C1 segment of cervical spinal cord (tissue), 14 donors: Measurements from ENCODE around the gene PRTG.
"Not testable (repeated sequence)": the region's sequence is repeated elsewhere in the genome, so short reads cannot be mapped to it uniquely, and the experiment has no call there.

Experiments
- DNase-seq, 14 donors: peaks; one replicate each; lab custom pipeline; 2025; lab: John Stamatoyannopoulos, UW

The PRTG gene

DNA sequence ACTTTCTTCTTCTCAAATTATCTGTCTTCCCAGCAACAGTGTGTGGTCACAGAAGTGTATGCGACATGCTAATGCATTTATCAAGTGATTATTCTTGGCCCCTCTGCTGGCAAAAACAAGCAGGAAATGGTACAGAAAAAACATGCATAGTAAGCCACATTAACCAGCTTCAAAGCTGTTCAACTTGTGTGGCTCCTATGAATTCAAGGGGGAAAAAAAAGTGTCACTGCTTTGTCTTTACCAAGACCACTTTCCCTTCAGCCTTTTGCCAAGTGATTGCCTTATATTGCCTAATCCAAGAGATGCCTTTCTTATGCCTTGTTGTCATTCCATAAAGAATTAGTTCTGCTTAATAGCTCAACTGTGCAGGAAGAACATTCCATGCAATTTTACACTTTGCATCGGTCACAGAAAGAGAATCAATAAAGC, 39.1 kb downstream of the PRTG start:
- DNase-seq = no peak

DNA sequence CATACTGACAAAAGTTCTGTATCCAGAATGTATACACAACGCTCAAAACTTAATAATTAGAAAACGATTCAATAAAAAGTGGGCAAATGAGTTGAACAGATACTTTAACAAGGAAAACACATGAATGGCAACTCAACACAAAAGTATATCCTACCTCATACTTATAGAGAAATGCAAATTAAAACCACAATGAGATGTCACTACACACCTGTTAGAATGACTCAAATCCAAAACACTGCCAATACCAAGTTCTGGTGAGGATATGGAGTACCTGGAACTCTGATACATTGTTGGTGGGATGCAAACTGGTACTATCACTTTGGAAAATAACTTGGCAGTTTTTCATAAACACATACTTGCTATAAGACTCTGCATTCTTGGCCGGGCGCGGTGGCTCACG, 42.1 kb downstream of the PRTG start:
- DNase-seq = no peak

- no peak for DNase-seq
Observed at GRCh38 chr15:55698653-55699052, 44.3 kb downstream of the PRTG start.

DNA sequence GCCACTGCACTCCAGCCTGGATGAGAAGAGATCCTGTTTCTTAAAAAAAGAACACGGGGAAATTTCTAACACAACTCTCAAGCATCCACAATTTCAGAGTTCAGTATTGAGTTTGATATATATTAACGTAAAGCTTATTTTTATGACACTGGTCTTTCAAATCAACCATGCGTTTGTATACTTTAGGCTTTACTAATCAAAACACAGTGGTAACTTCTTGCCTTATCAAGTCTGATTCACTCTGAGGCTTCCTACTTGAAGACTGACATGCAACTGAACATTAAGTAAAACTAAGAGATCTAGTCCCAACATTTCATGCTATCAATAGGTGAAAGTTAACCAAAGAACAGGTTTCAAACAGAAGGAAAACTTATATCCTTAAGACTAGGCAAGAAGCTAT, 46.7 kb downstream of the PRTG start:
- no peak for DNase-seq

- DNase-seq = no peak
Observed at GRCh38 chr15:55695432-55695831, 47.5 kb downstream of the PRTG start.

GRCh38 chr15:55694652-55695150, 48.3 kb downstream of the PRTG start:
- no peak for DNase-seq

DNA sequence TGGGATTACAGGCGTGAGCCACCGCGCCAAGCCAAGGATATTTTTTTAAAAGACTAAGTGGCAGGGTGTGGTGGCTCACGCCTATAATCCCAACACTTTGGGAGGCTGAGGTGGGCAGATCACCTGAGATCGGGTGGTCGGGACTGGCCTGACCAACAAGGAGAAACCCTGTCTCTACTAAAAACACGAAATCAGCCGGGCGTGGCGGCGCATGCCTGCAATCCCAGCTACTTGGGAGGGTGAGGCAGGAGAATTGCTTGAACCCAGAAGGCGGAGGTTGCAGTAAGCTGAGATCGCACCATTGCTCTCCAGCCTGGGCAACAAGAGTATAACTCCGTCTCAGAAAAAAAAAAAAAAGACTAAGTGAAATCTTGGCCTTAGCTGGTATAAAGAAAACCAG, 49.8 kb downstream of the PRTG start:
- not testable (repeated sequence) for DNase-seq

GRCh38 chr15:55687792-55688191, 55.2 kb downstream of the PRTG start:
- no peak for DNase-seq

DNA sequence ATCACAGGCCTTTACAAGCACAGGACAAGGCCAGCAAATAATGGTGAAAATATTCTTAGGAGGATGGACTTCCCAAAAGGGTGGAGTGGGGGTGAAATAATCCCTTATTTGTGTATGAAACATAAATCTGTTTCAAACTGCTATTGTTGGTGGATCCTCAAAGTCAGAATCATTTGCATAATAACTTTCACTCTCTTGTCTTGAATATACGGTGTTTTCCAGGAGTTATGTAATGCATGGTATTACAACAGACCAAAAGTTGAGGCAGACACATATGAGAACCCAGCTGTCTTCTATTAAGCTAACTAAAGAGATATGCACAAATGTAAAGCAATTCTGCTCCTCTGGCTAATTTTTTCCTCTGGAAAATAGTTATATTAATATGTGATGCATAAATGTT, 57.7 kb downstream of the PRTG start:
- no peak for DNase-seq

GRCh38 chr15:55683376-55683775, 59.6 kb downstream of the PRTG start:
- DNase-seq = peak in 1 of 14 donors; percentile 18

- DNase-seq = no peak
Observed at GRCh38 chr15:55681631-55682030, 61.3 kb downstream of the PRTG start.

- DNase-seq = no peak
Observed at GRCh38 chr15:55676507-55676906, 66.4 kb downstream of the PRTG start.

DNA sequence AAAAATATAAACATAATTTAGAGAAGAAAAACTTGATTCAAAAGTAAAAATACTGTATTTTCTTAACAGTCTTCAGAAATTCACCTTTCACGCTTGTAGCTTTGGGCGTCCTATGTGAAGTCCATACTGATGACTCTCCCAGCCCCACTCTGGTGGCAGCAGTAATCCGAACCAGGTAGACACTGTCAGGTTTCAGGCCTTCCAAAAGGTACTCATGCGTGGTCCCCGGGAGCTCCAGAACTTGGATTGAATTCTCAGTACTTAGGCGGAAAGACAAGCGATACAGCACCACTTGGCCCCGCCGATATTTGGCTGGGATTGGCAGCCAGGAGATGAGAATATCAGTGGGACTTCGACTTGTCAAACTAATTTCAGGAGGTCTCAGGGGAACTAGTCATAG, 69.7 kb downstream of the PRTG start:
- no peak for DNase-seq

GRCh38 chr15:55669270-55669669, 73.7 kb downstream of the PRTG start:
- no peak for DNase-seq

DNA sequence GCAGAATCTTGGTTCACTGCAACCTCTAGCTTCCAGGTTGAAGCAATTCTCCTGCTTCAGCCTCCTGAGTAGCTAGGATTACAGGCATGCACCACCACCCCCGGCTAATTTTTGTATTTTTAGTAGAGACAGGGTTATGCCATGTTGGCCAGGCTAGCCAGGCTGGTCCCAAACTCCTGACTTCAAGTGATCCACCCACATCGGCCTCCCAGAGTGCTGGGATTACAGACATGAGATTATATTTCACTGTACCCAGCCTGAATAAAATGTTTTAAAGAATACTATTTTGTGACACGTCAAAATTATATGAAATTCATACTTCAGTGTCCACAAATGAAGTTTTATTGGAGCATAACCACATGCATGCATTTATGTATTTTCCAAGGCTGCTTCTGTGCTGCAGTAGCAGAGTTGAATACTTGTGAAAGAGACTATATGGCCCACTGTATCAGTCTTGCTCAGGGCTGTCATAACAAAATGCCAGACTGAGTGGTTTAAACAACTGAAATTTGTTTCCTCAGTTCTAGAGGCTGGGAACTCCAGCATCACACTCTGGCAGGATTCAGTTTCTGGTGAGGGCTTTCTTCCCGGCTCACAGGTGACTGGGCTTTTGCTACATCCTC, 77.2 kb downstream of the PRTG start:
- no peak for DNase-seq

DNA sequence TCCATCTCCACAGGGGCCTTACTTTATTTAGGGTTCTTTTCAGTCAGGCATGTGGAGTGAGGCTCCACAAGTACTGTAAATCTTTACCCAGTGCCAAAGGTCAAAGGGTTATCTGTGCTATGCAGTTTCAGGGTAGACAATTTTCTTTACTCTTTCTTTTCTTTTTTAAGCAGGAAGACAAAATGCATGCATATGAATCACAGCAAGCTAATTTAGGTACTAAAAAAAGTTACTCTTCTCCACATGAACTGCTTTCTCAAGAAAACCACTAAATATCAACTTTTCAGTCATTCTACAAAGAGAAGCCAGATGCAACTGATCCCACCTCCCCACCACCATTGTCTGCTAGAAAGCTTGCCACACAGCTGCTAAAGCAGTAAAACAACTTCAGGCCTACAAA, 81.5 kb downstream of the PRTG start:
- no peak for DNase-seq

GRCh38 chr15:55660153-55660552, 82.8 kb downstream of the PRTG start:
- DNase-seq = no peak

DNA sequence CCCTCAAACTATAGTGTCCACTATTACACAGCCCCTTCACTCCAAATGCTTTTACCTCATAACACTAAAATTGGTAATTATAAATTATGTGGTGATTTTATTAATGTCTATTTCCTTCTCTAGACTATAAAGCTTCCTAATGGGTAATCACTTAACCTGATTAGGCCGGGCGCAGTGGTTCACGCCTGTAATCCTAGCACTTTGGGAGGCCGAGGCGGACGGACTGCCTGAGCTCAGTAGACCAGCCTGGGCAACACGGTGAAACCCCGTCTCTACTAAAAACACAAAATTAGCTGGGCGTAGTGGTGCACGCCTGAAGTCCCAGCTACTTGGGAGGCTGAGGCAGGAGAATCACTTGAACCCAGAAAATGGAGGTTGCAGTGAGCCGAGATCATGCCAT, 83.5 kb downstream of the PRTG start:
- DNase-seq = no peak

DNA sequence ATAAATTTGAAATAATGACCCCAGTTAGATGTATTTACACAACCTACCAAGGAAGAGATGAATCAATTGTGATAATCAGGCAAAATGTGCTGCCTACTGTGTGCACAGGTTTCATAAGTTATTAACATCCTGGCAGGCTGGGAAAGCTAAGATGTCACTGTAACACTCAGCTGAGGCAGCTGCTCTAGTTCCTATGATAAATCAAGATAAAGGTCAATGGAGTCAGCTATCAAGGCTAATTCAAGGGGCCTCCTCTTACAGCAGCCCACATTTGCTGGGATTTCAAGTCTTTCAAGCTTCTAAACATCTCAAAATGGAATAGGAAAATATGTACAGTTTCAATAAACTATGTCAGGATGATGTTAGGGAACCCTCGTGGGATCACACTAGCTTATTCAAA, 84.1 kb downstream of the PRTG start:
- no peak for DNase-seq

GRCh38 chr15:55654561-55655031, 88.4 kb downstream of the PRTG start:
- no peak for DNase-seq

- DNase-seq = no peak
Observed at GRCh38 chr15:55652909-55653495, 90.0 kb downstream of the PRTG start.

DNA sequence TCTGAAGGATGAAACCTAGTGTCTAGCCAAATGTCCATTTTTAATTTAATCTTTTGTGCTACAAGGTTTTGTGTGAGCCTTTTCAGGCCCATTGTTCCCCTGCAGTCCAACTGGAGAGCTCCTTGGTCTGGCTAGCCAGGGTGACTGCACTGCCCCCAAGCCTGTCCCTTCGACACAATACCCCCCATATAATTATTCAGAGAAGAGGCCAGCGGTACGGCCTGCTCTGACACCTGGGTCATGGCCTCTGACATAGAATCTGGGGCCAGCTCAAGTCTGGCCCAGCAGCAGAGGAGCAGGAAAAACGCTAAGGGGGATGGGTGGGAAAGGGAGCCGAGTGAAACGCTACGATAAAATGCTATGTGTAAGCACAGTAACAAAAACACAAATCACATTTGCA, 90.6 kb downstream of the PRTG start:
- peak in 2 of 14 donors; percentile 7 to 12 for DNase-seq

- no peak for DNase-seq
Observed at GRCh38 chr15:55649058-55649423, 93.9 kb downstream of the PRTG start.

- no peak for DNase-seq
Observed at GRCh38 chr15:55638764-55639163, 104.2 kb downstream of the PRTG start.
